Activated CD4-positive, alpha-beta memory T cell treated with anti-CD3 and anti-CD28 coated beads, Interleukin-2, amount 10 ng/mL, durations not matched to agents 7 days and 5 days (primary cell): ENCODE data around the gene TMEM143. TPM values are rescaled to one million over a fixed set of nuclear protein-coding genes. Genes with fewer than 3 reads are reported as not detected.
"Not testable (repeated sequence)": the region's sequence is repeated elsewhere in the genome, so short reads cannot be mapped to it uniquely, and the experiment has no call there.

Experiments
- CTCF ChIA-PET: fragments of 350-600 bp; sonication (Branson Sonifier 250); formaldehyde crosslinking; loops from one replicate; lab custom pipeline; 2021; ENCODE audit warnings: antibody characterized with exemption, inconsistent platforms; lab: Charles Lee
- POLR2A ChIA-PET: fragments of 350-600 bp; sonication (Branson Sonifier 250); formaldehyde crosslinking; loops from one replicate; lab custom pipeline; 2021; ENCODE audit warnings: antibody characterized with exemption; lab: Charles Lee
- DNase-seq: peaks from one replicate; pipeline ENCODE4 v3.0.0-alpha.2; 2020
- H3K27ac Mint-ChIP-seq: one replicate; pipeline ENCODE4 v1.8.0; 2021; ENCODE audit warnings: mild to moderate bottlenecking, mixed read lengths
- H3K27me3 Mint-ChIP-seq: one replicate; pipeline ENCODE4 v1.8.0; 2021; ENCODE audit warnings: mixed read lengths
- H3K36me3 Mint-ChIP-seq: one replicate; pipeline ENCODE4 v1.8.0; 2021; ENCODE audit warnings: low read depth, mixed read lengths
- H3K4me1 Mint-ChIP-seq: one replicate; pipeline ENCODE4 v1.8.0; 2021; ENCODE audit warnings: mixed read lengths
- H3K4me3 Mint-ChIP-seq: one replicate; pipeline ENCODE4 v1.8.0; 2021; ENCODE audit warnings: mild to moderate bottlenecking, mixed read lengths
- H3K9me3 Mint-ChIP-seq: one replicate; pipeline ENCODE4 v1.8.0; 2021; ENCODE audit warnings: mixed read lengths
- total RNA-seq, 2 experiments: library from RNA; stranded (reverse); gene quantifications; one replicate each; pipeline ENCODE4 v1.2.3, GENCODE V29; 2021

The TMEM143 gene
- total RNA-seq, 2 experiments from 2014 or later: 17.4 to 18.2 TPM

GRCh38 chr19:48386981-48387380 is 23.2 kb upstream of the TMEM143 start:
- peaks cover 21% of the 10 kb centered on the region for H3K4me1 Mint-ChIP-seq
- DNase-seq: no peak
- CTCF ChIA-PET: no interaction called here
- no peaks in the 10 kb centered on the region for H3K9me3 Mint-ChIP-seq
- H3K27me3 Mint-ChIP-seq: peaks cover 2% of the 10 kb centered on the region
- H3K36me3 Mint-ChIP-seq: peaks cover 48% of the 10 kb centered on the region
- H3K4me3 Mint-ChIP-seq: no peak overlapping the region
- no peak overlapping the region for H3K27ac Mint-ChIP-seq
- POLR2A ChIA-PET: no interaction called here

GRCh38 chr19:48385461-48386087 is 21.8 kb upstream of the TMEM143 start:
- no peak for DNase-seq
- Mint-ChIP-seq H3K27me3 (no peaks in the 10 kb centered on the region), H3K9me3 (no peaks in the 10 kb centered on the region), H3K27ac (no peak overlapping the region), H3K36me3 (peaks cover 49% of the 10 kb centered on the region), H3K4me3 (no peak overlapping the region), H3K4me1 (peaks cover 19% of the 10 kb centered on the region)
- POLR2A ChIA-PET: no interaction called here
- CTCF ChIA-PET: no interaction called here

- Mint-ChIP-seq H3K9me3 (no peaks in the 10 kb centered on the region), H3K4me1 (no peaks in the 10 kb centered on the region), H3K27me3 (no peaks in the 10 kb centered on the region), H3K36me3 (peaks cover 37% of the 10 kb centered on the region), H3K27ac (no peak overlapping the region), H3K4me3 (no peak overlapping the region)
- CTCF ChIA-PET: interaction anchor here (2.0 kb wide), 1 partner anchor 9 kb away, joined by 11 read pairs; the partner anchor contains the start of gene KDELR1
- no peak for DNase-seq
- POLR2A ChIA-PET: interaction anchor here (1.7 kb wide), 1 partner anchor 9 kb away, joined by 5 read pairs; the partner anchor contains the start of gene KDELR1
Observed at GRCh38 chr19:48382286-48382685, 18.5 kb upstream of the TMEM143 start.

- no peaks in the 10 kb centered on the region for H3K4me1 Mint-ChIP-seq
- no peak overlapping the region for H3K27ac Mint-ChIP-seq
- no peaks in the 10 kb centered on the region for H3K9me3 Mint-ChIP-seq
- H3K27me3 Mint-ChIP-seq: no peaks in the 10 kb centered on the region
- POLR2A ChIA-PET: interaction anchor here (1.7 kb wide), 1 partner anchor 10 kb away, joined by 5 read pairs; the partner anchor contains the start of gene KDELR1
- no peak for DNase-seq
- H3K4me3 Mint-ChIP-seq: no peak overlapping the region
- H3K36me3 Mint-ChIP-seq: peaks cover 32% of the 10 kb centered on the region
- CTCF ChIA-PET: interaction anchor here (1.8 to 2.0 kb wide), 2 partner anchors 10 to 17 kb away, joined by 4 to 11 read pairs; partner anchors contain the start of genes KDELR1, SYNGR4 and TMEM143
Observed at GRCh38 chr19:48381178-48381950, 17.6 kb upstream of the TMEM143 start.

GRCh38 chr19:48379058-48379457 is 15.3 kb upstream of the TMEM143 start:
- Mint-ChIP-seq H3K36me3 (peaks cover 22% of the 10 kb centered on the region), H3K27ac (no peak overlapping the region), H3K4me3 (no peak overlapping the region), H3K27me3 (no peaks in the 10 kb centered on the region), H3K4me1 (no peaks in the 10 kb centered on the region), H3K9me3 (no peaks in the 10 kb centered on the region)
- CTCF ChIA-PET: interaction anchor here (0.8 kb wide), 1 partner anchor 65 kb away, joined by 3 read pairs; no protein-coding TSS in a partner anchor
- no peak for DNase-seq
- POLR2A ChIA-PET: interaction anchor here (0.6 kb wide), 1 partner anchor 45 kb away, joined by 3 read pairs; no protein-coding TSS in a partner anchor

- Mint-ChIP-seq H3K27me3 (no peaks in the 10 kb centered on the region), H3K9me3 (no peaks in the 10 kb centered on the region), H3K36me3 (peaks cover 15% of the 10 kb centered on the region), H3K27ac (no peak overlapping the region), H3K4me1 (no peaks in the 10 kb centered on the region), H3K4me3 (no peak overlapping the region)
- POLR2A ChIA-PET: no interaction called here
- CTCF ChIA-PET: interaction anchor here (0.7 kb wide), 1 partner anchor 36 kb away, joined by 4 read pairs; no protein-coding TSS in a partner anchor
- no peak for DNase-seq
Observed at GRCh38 chr19:48378194-48378570, 14.4 kb upstream of the TMEM143 start.

- ChIA-PET CTCF (interaction anchor here (0.9 kb wide), 1 partner anchor 18 kb away, joined by 4 read pairs; the partner anchor contains the start of gene KDELR1), POLR2A (interaction anchor here (1.9 kb wide), 1 partner anchor 10 kb away, joined by 8 read pairs; the partner anchor contains the start of genes SYNGR4 and TMEM143)
- Mint-ChIP-seq H3K4me1 (no peaks in the 10 kb centered on the region), H3K9me3 (no peaks in the 10 kb centered on the region), H3K4me3 (no peak overlapping the region), H3K27ac (no peak overlapping the region), H3K27me3 (no peaks in the 10 kb centered on the region), H3K36me3 (no peaks in the 10 kb centered on the region)
- no peak for DNase-seq
Observed at GRCh38 chr19:48373567-48373966, 9.8 kb upstream of the TMEM143 start.

- no peaks in the 10 kb centered on the region for H3K36me3 Mint-ChIP-seq
- H3K9me3 Mint-ChIP-seq: no peaks in the 10 kb centered on the region
- H3K27ac Mint-ChIP-seq: no peak overlapping the region
- POLR2A ChIA-PET: interaction anchor here (1.9 kb wide), 1 partner anchor 9 kb away, joined by 8 read pairs; the partner anchor contains the start of genes SYNGR4 and TMEM143
- DNase-seq: no peak
- no peaks in the 10 kb centered on the region for H3K27me3 Mint-ChIP-seq
- H3K4me1 Mint-ChIP-seq: no peaks in the 10 kb centered on the region
- CTCF ChIA-PET: interaction anchor here (0.9 kb wide), 1 partner anchor 19 kb away, joined by 4 read pairs; the partner anchor contains the start of gene KDELR1
- no peak overlapping the region for H3K4me3 Mint-ChIP-seq
Observed at GRCh38 chr19:48372904-48373303, 9.2 kb upstream of the TMEM143 start.

GRCh38 chr19:48371771-48372170 is 8.0 kb upstream of the TMEM143 start:
- not testable (repeated sequence) for H3K9me3 Mint-ChIP-seq, H3K4me1 Mint-ChIP-seq, H3K27ac Mint-ChIP-seq, DNase-seq, H3K27me3 Mint-ChIP-seq, H3K4me3 Mint-ChIP-seq, H3K36me3 Mint-ChIP-seq
- ChIA-PET CTCF (interaction anchor here (0.7 to 1.1 kb wide), 2 partner anchors 20 to 39 kb away, joined by 3 to 4 read pairs; partner anchors contain the start of gene KDELR1), POLR2A (interaction anchor here (1.0 kb wide), 1 partner anchor 8 kb away, joined by 3 read pairs; the partner anchor contains the start of gene TMEM143)

- Mint-ChIP-seq H3K9me3 (no peaks in the 10 kb centered on the region), H3K4me1 (no peaks in the 10 kb centered on the region), H3K36me3 (no peaks in the 10 kb centered on the region), H3K27ac (no peak overlapping the region), H3K4me3 (no peak overlapping the region), H3K27me3 (no peaks in the 10 kb centered on the region)
- ChIA-PET POLR2A (interaction anchor here (1.0 kb wide), 1 partner anchor 8 kb away, joined by 3 read pairs; the partner anchor contains the start of gene TMEM143), CTCF (interaction anchor here (0.7 to 1.1 kb wide), 2 partner anchors 20 to 39 kb away, joined by 3 to 4 read pairs; partner anchors contain the start of gene KDELR1)
- DNase-seq: no peak
Observed at GRCh38 chr19:48371367-48371766, 7.6 kb upstream of the TMEM143 start.

- DNase-seq: no peak
- POLR2A ChIA-PET: no interaction called here
- no peak overlapping the region for H3K4me3 Mint-ChIP-seq
- CTCF ChIA-PET: no interaction called here
- H3K9me3 Mint-ChIP-seq: no peaks in the 10 kb centered on the region
- H3K27me3 Mint-ChIP-seq: no peaks in the 10 kb centered on the region
- no peaks in the 10 kb centered on the region for H3K4me1 Mint-ChIP-seq
- no peaks in the 10 kb centered on the region for H3K36me3 Mint-ChIP-seq
- H3K27ac Mint-ChIP-seq: no peak overlapping the region
Observed at GRCh38 chr19:48370955-48371354, 7.2 kb upstream of the TMEM143 start.

- H3K4me3 Mint-ChIP-seq: no peak overlapping the region
- no peaks in the 10 kb centered on the region for H3K27me3 Mint-ChIP-seq
- ChIA-PET POLR2A (no interaction called here), CTCF (no interaction called here)
- H3K36me3 Mint-ChIP-seq: no peaks in the 10 kb centered on the region
- H3K27ac Mint-ChIP-seq: no peak overlapping the region
- H3K9me3 Mint-ChIP-seq: no peaks in the 10 kb centered on the region
- H3K4me1 Mint-ChIP-seq: peaks cover 10% of the 10 kb centered on the region
- DNase-seq: no peak
Observed at GRCh38 chr19:48368936-48369335, 5.2 kb upstream of the TMEM143 start.

GRCh38 chr19:48367855-48368254 is 4.1 kb upstream of the TMEM143 start:
- POLR2A ChIA-PET: no interaction called here
- Mint-ChIP-seq H3K27me3 (no peaks in the 10 kb centered on the region), H3K36me3 (no peaks in the 10 kb centered on the region), H3K4me3 (no peak overlapping the region), H3K27ac (no peak overlapping the region), H3K4me1 (peaks cover 14% of the 10 kb centered on the region), H3K9me3 (no peaks in the 10 kb centered on the region)
- CTCF ChIA-PET: no interaction called here
- no peak for DNase-seq
